Osteoblast (primary cell): ENCODE data around the gene NKX1-2. TPM values are rescaled to one million over a fixed set of nuclear protein-coding genes. Genes with fewer than 3 reads are reported as not detected.

Source experiments
- DNase-seq: peaks from one replicate; pipeline ENCODE4 v3.0.0; 2011; ENCODE audit warnings: low spot score, mixed read lengths; ENCODE audit not compliant: insufficient read length; ENCODE audit errors: missing footprints
- H2AFZ ChIP-seq: 2 replicates; pipeline ENCODE4 v1.6.0; 2011; ENCODE audit warnings: mild to moderate bottlenecking, low read length
- H3K27ac ChIP-seq: 2 replicates; pipeline ENCODE4 v1.5.1; 2011; ENCODE audit warnings: mild to moderate bottlenecking, low read depth, low read length, moderate library complexity
- H3K27me3 ChIP-seq: 2 replicates; pipeline ENCODE4 v1.6.0; 2012; ENCODE audit warnings: mild to moderate bottlenecking, control low read depth, inconsistent platforms, low read length, moderate library complexity; ENCODE audit not compliant: insufficient read depth
- H3K36me3 ChIP-seq: 2 replicates; pipeline ENCODE4 v1.5.1; 2011; ENCODE audit warnings: mild to moderate bottlenecking, low read length, control low read depth, moderate library complexity; ENCODE audit not compliant: insufficient read depth
- H3K4me1 ChIP-seq: 2 replicates; pipeline ENCODE4 v1.5.1; 2011; ENCODE audit warnings: mild to moderate bottlenecking, low read length, control low read depth, moderate library complexity; ENCODE audit not compliant: insufficient read depth
- H3K4me2 ChIP-seq: 2 replicates; pipeline ENCODE4 v1.6.0; 2011; ENCODE audit warnings: mild to moderate bottlenecking, low read length; ENCODE audit not compliant: insufficient read depth
- H3K4me3 ChIP-seq: fragments of 200-600 bp; sonication (generic); 3 replicates; pipeline ENCODE4 v1.5.1; 2012; ENCODE audit warnings: mild to moderate bottlenecking, low read length, inconsistent platforms; ENCODE audit not compliant: insufficient read depth
- H3K79me2 ChIP-seq: 2 replicates; pipeline ENCODE4 v1.6.0; 2012; ENCODE audit warnings: mild to moderate bottlenecking, low read length, control low read depth, inconsistent platforms; ENCODE audit not compliant: insufficient read depth
- H3K9me3 ChIP-seq: 2 replicates; pipeline ENCODE4 v1.5.1; 2011; ENCODE audit warnings: low read depth, low read length, control low read depth
- H4K20me1 ChIP-seq: 2 replicates; pipeline ENCODE4 v1.6.0; 2012; ENCODE audit warnings: mild to moderate bottlenecking, low read length, control low read depth; ENCODE audit not compliant: insufficient read depth
- CTCF ChIP-seq: IDR thresholded peaks from 2 replicates; pipeline ENCODE4 v1.5.1; 2011; ENCODE audit warnings: mild to moderate bottlenecking, low read depth, low read length, moderate library complexity; ENCODE audit errors: extremely low read depth
- total RNA-seq: library from RNA; depleted of rRNA; stranded (reverse); fragments of >200 nt; gene quantifications from 2 replicates; pipeline ENCODE4 v1.2.3, GENCODE V29; 2012

NKX1-2 gene
- total RNA-seq, 1 donor, result not detected

- no peaks in the 10 kb centered on the region for H3K4me1 ChIP-seq
- no peak overlapping the region for H3K27ac ChIP-seq
- no peak overlapping the region for H2AFZ ChIP-seq
- H3K9me3 ChIP-seq, result no peaks in the 10 kb centered on the region
- H3K4me2 ChIP-seq, result no peak overlapping the region
- no peak for DNase-seq
- no peaks in the 10 kb centered on the region for H3K27me3 ChIP-seq
- no peak overlapping the region for H3K4me3 ChIP-seq
- H4K20me1 ChIP-seq, result no peaks in the 10 kb centered on the region
- no peak for TF ChIP-seq CTCF
- H3K79me2 ChIP-seq, result no peaks in the 10 kb centered on the region
- no peaks in the 10 kb centered on the region for H3K36me3 ChIP-seq
These were observed 36.8 kb upstream of the NKX1-2 start for GRCh38 chr10:124486635-124487034.

- Histone ChIP-seq H3K4me3 (no peak overlapping the region), H2AFZ (no peak overlapping the region), H3K36me3 (no peaks in the 10 kb centered on the region), H3K9me3 (no peaks in the 10 kb centered on the region), H3K4me2 (no peak overlapping the region), H3K4me1 (no peaks in the 10 kb centered on the region), H3K79me2 (no peaks in the 10 kb centered on the region), H3K27me3 (no peaks in the 10 kb centered on the region), H4K20me1 (peaks cover 7% of the 10 kb centered on the region), H3K27ac (no peak overlapping the region)
- TF ChIP-seq CTCF, result no peak
- no peak for DNase-seq
These were observed 34.8 kb upstream of the NKX1-2 start for GRCh38 chr10:124484661-124485060.

- no peak overlapping the region for H3K4me3 ChIP-seq
- H4K20me1 ChIP-seq, result peaks cover 12% of the 10 kb centered on the region
- no peak for TF ChIP-seq CTCF
These were observed 34.2 kb upstream of the NKX1-2 start for GRCh38 chr10:124484031-124484430.

GRCh38 chr10:124482876-124483275, 33.0 kb upstream of the NKX1-2 start:
- no peak for TF ChIP-seq CTCF
- H3K9me3 ChIP-seq, result no peaks in the 10 kb centered on the region
- no peak overlapping the region for H3K4me2 ChIP-seq
- no peak overlapping the region for H3K27ac ChIP-seq
- no peak overlapping the region for H2AFZ ChIP-seq
- H3K79me2 ChIP-seq, result no peaks in the 10 kb centered on the region
- H3K27me3 ChIP-seq, result no peaks in the 10 kb centered on the region
- no peaks in the 10 kb centered on the region for H3K36me3 ChIP-seq
- H3K4me1 ChIP-seq, result no peaks in the 10 kb centered on the region
- H3K4me3 ChIP-seq, result no peak overlapping the region
- no peak for DNase-seq
- peaks cover 12% of the 10 kb centered on the region for H4K20me1 ChIP-seq

More at GRCh38 chr10:124484031-124484430, 34.2 kb upstream of the NKX1-2 start:
- no peak overlapping the region for H2AFZ ChIP-seq
- DNase-seq, result no peak
- no peaks in the 10 kb centered on the region for H3K9me3 ChIP-seq
- H3K4me2 ChIP-seq, result no peak overlapping the region
- H3K27me3 ChIP-seq, result no peaks in the 10 kb centered on the region
- no peaks in the 10 kb centered on the region for H3K36me3 ChIP-seq
- H3K4me1 ChIP-seq, result no peaks in the 10 kb centered on the region
- H3K27ac ChIP-seq, result no peak overlapping the region
- no peaks in the 10 kb centered on the region for H3K79me2 ChIP-seq
